ENCODE data around the gene FAM187B.
A peak's percentile ranks its signal among the peaks of the same experiment; 100 is the strongest.
"Not testable (repeated sequence)": the region's sequence is repeated elsewhere in the genome, so short reads cannot be mapped to it uniquely, and the experiment has no call there.

Gene FAM187B

DNA sequence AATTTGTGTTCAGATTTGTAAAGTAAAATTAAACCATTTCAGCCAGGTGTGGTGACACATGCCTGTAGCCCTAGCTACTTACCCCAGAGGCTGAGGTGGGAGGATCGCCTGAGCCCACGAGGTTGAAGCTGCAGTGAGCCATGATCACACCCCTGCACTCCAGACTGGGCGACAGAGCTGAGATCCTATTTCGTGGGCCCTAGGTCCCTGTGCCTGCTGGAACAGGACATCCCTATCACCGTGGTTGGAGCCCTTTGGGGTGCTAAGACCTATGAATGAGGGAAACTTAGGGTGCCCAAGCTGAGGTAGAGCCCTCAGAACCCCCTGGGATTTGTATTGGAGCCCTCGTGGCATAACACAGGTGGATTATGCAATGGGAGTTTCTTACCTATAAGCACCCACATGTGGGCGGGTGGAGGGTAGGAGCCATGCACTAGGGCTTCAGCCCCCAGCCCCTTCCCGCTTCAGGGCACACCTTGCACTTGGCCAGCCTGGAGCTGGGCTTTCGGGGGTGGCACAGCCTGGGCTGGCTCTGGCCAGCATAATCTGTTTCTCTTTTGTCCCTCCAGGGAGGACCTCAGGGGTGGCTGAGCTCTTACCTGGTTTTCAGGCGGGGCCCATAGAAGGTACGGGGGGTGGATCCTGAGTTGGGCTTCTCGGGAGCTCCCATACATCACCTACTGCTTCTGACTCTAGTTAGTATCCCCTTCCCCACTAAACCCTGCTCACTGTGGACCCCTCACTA, 33.0 kb upstream of the FAM187B start:
- DNase-seq, result no peak

DNA sequence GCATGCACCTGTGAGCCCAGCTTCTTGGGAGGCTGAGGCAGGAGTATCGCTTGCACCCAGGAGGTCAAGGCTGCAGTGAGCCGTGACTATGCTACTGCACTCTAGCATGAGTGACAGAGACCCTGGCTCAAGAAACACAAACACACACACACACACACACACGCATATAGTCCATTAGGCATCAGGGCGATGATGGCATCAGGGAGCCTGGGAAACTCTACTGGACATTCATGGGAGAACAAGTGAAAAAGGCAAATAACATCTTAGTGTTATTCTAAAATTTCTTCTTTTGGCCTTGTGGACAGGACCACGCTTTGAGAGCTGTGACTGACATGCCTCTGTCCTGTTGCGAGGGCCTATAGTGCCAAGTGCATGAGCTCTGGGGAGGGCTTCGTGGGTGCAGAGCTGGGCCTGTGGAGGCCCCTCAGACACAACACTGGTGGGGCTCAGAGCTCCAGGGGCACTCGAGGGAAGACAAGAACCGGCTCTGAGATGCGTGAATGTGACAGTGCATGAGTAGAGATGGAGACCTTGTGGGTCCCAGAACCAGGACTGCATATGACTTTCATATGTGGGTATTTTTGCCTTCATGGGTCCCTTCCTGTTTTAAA, 32.3 kb upstream of the FAM187B start:
- DNase-seq, result no peak

DNA sequence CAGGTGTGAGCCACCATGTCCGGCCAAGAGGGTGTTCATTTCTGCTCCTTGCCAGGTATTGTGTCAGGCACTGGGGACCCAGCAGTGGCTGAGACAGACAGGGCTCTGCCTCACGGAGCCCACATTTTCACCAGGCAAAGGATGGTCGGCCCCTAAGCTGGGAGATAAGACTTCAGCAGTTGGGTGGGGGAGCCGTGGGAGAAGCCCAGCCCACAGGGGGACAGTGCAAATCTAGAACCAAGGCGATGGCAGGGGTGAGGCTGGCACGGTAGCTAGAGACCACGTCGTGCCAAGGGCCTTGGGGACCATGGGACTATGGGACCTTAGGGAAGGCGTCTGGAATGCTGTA, 28.5 kb upstream of the FAM187B start:
- no peak for DNase-seq

DNA sequence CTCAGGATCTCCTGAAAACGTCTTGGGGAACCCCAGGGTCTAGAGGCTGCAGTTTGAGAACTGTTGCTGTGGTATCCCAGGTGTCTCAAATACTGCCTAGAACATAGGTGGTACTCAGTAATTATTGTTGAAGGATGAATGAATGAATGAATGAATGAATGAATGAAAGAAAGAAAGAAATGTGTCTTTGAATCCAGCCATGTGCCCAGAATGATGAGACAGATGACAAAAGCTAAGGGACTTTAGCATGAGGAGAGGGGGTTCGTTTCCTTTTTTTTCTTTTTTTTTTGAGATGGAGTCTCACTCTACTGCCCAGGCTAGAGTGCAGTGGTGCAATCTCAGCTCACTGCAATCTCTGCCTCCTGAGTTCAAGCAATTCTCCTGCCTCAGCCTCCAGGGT, 28.0 kb upstream of the FAM187B start:
- no peak for DNase-seq

DNA sequence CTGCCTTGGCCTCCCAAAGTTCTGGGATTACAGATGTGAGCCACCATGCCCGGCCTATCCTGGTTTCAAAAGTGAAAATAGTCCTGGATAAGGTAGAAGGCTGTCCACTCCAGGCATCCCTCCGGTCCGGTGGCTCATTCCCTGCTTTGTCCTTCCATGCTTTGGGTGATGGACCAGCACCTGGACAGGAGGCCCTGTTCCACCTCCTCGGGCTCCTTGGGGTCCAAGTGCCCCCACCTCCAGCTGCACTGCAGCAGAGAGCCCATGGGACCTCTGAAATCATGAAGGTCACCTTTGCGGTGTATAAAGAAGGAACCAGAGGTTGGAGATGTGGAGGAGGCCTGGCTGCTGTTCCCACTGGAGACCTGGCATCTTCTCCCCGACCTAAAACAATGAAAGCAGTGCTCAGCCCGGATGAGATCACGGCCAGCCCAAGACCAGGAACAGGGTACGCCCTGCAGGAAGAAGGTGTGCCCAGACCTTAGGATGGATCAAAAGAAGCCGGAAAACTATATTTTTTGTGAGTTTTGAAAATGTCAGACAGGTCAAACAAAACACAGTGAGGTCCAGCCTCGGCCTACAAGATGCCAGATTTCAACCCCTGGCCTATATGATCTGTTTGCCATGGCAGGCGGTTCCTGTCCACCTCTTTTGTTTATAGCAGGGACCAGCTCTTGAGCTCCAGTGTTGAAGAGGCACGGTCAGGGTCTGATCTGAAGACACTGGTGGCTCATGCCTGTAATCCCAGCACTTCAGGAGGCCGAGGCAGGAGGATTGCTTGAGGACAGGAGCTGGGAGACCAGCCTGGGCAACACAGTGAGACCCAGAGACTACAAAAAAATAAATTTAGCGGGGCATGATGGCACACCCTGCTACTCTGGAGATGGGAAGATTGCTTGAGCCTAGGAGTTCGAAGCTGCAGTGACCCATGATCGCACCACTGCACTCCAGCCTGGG, 26.1 kb upstream of the FAM187B start:
- DNase-seq, result no peak

DNA sequence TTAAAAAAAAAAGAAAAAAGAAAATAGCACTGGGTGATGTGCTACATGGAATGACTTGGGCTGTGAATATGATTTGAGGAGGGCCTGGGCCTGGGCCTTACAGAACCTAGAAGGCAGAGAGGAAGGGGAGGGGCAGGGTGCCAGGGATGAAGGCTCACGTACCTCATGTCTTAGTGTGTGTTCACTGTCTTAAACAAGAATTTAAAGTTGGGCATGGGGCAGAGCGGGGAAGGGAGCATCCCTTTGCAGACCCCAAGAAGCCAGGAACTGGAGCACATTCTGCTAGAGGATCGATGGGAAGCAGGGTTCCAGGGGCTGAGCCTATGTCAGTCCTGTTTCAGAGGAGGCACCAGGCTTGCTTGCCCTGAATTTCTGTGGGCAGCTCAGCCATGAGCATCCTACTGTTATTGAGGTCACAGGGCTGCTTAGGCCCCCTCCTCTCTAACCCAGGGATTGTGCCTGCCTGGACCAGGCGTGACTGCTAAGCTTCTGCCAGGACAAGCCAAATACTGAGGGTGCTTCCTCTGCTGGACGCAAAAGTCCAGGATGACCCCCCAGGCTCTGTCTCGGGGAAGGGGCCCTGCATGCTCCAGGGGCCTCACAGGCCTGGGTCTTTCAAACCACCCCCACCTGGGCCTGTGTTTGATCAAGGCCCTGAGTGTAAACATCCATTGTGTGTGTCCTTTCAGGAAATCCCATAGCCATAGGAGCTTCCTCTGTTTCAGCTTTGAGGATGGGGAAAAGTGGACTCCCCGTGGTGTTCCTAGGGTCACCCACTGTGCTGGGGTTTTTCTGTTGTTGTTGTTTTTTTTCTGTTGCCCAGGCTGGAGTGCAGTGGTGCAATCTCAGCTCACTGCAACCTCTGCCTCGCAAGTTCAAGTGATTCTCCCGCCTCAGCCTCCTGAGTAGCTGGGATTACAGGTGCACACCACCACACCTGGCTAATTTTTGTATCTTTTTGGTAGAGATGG, 25.1 kb upstream of the FAM187B start:
- DNase-seq, result peak in 2 of 3 experiments; percentile 8 to 69

DNA sequence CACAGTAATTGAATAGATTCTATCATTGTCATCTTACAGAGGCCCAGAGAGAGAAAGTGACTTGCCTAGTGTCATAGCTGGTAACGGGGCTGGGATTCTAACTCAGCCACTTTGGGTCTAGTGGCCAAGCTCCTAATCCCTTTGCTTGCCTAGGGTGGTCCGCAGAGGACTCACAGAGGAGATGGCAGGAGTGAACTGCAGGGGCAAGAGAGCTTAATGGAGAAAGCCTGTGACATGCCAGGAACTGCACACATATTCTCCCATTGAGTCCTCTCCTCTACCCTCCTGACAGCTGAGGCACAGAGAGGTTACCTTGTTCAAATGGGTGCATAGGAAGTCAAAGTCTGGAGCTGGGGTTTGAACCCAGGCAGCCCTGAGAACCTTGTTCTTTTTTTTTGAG, 22.9 kb upstream of the FAM187B start:
- DNase-seq, result no peak

DNA sequence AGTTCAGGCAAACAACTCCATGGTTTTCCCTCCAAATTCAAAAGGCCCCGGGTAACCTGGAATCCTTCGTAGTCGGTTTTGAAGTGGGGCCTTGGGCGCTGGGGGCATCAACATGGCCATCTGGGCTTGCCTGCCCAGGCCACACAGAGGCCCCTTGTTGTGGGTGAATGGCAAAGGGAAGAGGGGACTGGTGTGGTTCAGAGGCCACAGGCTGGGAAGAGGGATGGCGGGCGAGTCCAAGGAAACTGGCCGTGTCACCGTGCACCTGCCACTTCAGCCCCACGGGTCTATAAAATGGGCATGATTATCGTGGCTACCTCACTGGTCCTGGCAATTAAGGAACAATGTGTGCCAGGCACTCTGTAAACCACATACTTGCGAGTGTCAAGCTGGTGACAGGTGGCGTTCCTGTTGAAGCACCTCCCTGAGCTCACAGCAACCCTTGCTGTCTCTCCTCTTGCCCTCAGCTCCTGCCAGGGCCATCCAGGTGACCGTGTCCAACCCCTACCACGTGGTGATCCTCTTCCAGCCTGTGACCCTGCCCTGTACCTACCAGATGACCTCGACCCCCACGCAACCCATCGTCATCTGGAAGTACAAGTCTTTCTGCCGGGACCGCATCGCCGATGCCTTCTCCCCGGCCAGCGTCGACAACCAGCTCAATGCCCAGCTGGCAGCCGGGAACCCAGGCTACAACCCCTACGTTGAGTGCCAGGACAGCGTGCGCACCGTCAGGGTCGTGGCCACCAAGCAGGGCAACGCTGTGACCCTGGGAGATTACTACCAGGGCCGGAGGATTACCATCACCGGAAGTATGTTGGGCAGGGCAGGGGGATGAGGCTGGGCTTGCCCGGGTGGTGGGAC, 21.5 kb upstream of the FAM187B start:
- peak in 2 of 3 experiments; percentile 15 to 25 for DNase-seq

DNA sequence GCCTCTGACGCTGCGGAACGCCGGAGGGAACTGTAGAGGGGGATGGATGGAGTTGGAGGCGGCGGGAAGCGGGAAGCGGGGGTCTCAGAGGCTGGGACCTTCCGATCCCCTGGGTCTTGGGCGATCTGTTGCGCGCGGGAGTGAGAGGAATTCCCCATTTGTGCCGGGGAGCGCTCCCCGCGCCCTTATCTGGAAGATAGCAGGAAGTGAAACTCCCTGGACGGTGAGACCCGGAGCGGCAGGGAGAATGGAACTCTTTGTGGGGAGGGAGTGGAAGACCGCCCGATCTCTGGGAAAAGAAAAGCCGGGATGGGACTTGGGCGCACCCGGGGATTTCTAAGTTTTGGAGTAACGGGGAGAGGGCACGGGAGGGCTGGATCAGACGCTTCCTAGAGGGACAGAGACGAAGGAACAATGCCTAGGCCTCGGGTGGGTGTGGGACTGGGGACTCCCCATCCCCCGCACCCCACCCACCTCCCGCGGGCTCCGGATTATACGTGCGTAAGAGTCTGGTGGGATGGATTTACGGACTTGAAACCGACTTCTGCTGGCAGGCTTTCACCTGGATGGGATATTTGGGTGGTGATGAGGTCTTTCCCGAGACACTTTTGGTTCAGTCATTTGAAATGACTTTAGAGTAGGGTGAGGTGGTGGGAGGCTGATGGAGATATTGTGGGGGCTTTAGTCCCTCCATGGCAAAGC, 20.8 kb upstream of the FAM187B start:
- peak in 1 of 3 experiments; percentile 60 for DNase-seq

DNA sequence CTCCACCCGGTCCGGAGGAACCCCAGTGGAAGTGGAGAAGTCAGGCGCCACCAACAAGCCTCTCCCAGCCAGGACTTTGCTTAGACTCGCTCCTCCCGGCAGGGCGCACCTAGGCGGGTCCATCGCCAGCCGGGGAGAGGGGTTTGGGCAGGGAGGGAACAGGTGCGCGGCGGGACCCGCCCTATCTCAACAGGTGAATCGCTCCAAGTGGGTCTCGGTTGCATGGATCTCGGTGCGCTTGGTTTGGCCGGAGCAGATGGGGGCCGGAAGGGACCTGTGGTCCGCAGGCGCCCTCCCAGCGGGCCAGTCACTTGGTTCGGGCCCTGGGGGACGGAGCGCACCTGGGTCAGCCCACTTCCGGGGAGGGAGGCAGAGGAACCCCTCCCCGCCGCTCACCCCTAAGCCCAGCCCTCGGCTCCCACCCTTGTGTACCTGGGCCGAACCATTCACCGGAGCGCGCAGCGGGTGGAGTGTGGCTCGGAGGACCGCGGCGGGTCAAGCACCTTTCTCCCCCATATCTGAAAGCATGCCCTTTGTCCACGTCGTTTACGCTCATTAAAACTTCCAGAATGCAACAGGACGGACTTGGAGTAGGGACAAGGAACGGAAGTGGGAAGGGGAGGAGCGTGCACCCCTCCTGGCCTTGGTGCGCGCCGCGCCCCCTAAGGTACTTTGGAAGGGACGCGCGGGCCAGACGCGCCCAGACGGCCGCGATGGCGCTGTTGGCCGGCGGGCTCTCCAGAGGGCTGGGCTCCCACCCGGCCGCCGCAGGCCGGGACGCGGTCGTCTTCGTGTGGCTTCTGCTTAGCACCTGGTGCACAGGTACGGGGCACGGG, 20.0 kb upstream of the FAM187B start, which contains the start of gene LSR:
Gene LSR (plus strand): TSS at position 693 of the 836 bp plus-strand sequence. CDS start 21 bp downstream, at position 714.
- DNase-seq, result peak; percentile 94 to 96 (median 96)

DNA sequence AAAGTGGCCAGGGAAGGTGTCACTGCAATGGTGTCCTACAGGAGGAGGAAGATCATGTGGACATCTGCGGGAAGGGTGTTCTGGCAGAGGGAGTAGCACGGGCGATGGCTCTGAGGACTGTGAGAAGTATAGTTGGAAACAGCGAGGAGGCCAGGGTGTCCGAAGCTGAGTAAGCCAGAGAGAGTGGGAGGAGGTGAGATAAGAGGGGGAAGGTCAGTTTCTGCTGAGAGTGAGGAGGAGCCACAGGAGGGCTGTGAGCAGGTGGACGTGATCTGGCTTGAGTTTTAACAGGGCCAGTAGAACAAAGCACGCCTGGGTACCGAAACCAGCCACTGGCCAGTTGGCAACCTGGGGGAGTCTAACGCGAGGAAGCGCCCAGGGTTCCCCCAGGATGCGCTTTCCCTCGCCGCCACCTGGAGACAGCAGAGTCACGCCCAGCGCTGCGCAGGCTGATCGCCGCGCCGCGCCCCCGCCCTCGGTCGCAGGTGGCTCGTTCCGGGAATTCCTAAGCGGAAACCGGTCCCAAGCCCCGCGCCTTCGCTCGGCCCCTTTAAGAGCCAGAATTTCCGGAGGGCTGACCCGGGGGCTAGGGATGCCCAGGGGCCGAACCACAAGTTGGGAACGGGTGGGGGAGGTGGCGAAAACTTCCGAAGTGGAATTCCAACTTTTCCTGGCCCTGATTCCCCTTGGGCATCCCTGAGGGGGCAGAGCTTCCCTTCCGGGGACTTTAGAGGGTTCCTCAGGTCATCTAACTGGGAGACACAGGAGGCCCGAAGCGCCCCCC, 19.2 kb upstream of the FAM187B start:
- DNase-seq, result peak; percentile 92 to 96 (median 93)

DNA sequence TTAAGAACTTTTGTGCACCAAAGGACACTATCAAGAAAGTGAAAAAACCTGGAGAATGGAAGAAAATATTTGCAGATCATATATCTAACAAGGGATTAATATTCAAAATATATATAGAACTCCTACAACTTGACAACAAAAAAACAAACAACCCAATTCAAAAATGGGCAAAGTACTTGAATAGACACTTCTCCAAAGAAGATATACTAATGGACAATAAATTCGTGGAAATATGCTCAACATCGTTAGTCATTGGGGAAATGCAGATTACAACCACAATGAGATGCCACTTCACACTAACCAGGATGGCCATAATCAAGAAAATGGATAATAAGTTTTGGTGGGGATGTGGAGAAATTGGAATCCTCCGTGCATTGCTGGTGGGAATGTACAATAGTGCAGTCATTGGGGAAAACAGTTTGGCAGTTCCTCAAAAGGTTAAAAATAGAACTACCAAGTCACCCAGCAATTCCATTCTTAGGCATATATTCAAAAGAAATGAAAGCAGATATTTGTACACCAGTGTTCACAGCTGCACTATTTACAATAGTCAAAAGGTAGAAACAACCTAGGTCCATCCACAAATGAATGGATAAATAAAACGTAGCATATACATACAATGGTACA, 18.0 kb upstream of the FAM187B start:
- DNase-seq, result no peak

DNA sequence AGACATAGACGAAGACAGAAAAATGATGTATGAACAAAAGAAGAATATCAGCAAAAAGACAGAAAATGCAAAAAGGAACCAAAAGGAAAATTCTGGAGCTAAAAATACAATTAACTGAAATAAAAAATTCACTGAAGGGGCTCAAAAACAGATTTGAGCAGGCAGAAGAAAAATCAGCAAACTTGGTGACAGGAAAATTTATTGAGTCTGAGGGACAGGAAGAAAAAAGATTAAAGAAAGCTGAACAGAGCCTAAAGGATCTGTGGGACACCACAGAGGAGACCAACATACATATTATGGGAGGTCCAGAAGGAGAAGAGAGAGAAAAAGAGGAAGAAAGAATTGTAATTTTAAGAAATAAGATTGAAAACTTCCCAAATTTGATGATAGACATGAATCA, 12.9 kb upstream of the FAM187B start:
- no peak for DNase-seq

DNA sequence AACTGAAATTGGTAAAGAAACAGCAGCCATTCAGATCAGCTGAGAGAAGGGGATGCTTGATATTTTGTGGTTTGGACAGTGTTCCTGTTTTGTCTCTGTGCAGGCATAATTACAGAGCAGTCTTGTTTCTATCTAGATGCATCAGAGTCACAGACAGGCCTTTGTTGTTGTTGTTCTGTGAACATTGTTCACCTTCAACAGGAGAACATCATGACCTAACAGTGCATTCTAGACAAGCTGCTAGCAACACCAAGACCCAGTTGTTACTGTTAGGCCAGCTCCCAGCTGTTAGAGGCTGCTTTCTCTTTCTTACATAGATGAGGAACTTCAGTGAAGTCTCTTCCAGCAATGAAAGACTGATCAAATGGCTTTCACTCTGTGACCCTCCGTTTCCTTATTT, 11.8 kb upstream of the FAM187B start:
- DNase-seq, result no peak

DNA sequence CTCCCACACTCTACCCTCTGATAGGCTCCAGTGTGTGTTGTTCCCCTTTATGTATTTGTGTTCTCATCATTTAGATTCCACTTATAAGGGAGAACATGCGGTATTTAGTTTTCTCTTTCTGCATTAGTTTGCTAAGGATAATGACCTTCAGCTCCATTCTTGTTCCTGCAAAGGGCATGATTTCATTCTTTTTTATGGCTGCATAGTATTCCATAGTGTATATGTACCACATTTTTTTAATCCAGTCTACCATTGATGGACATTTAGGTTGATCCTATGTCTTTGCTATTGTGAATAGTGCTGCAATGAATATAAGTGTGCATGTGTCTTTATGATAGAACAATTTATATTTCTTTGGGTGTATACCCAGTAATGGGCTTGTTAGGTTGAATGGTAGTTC, 11.1 kb upstream of the FAM187B start:
- not testable (repeated sequence) for DNase-seq

DNA sequence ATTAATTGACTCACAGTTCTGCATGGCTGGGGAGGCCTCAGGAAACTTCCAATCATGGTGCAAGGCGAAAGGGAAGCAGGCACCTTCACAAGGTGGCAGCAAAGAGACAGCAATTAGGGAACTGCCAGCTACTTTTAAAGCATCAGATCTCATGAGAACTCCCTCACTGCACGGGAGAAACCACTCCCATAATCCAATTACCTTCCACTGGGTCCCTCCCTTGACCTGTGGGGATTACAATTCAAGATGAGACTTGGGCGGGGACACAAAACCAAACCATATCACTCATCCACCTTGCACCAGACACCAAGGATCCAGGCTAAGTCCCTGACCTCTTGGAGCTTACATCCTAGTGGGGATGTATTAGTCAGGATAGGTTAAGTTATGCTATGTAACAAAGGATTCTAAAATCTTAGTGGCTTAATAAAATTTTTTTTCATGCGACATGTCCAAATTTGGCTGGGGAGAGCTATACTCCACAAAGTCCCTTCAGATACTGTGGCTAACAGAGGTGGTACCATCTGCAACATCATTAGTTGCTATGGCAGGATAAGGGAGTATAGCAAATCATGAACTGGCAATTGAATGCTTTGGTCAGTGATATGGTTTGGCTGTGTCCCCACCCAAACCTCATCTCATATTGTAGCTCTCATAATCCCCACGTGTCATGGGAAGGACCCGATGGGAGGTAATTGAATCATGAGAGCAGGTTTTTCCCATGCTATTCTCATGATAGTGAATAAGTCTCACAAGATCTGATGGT, 8.3 kb upstream of the FAM187B start:
- peak in 1 of 3 experiments; percentile 4 for DNase-seq

DNA sequence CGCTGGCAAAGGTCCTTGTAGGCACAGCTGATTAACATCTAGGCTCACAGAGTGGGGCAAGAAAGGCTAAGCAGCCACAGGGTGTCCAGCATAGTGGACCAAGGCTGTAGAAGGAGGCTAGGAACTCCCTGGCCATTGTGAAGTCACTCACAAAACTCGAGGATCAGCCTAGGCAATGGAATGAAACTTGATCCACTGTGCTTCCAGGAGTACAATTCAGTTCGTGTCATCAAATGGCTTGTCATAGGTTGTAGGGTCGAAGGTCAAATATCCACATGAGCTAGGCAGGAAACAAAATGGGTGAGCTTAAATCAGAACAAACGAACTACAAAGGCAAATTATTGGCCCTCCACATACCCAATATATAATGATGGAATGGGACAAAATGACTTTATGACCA, 4.4 kb upstream of the FAM187B start:
- no peak for DNase-seq

All from NCI-H1417 (cell line).